ENCODE data around the gene PDE4D.

PDE4D gene

GRCh38 chr5:59069438-59070079 lies 824.0 kb downstream of the PDE4D start:
- TF ChIP-seq FOXP2 (optimal IDR thresholded peaks at IDR 0.05; ENCODE audit: borderline replicate concordance, extremely low read depth, extremely low read length, insufficient read depth) (peak; percentile 10), SIN3A (IDR thresholded peaks at IDR 0.05; ENCODE audit: borderline replicate concordance, insufficient read depth, low read length) (no peak)
- TF ChIP-seq, protein P1, sequence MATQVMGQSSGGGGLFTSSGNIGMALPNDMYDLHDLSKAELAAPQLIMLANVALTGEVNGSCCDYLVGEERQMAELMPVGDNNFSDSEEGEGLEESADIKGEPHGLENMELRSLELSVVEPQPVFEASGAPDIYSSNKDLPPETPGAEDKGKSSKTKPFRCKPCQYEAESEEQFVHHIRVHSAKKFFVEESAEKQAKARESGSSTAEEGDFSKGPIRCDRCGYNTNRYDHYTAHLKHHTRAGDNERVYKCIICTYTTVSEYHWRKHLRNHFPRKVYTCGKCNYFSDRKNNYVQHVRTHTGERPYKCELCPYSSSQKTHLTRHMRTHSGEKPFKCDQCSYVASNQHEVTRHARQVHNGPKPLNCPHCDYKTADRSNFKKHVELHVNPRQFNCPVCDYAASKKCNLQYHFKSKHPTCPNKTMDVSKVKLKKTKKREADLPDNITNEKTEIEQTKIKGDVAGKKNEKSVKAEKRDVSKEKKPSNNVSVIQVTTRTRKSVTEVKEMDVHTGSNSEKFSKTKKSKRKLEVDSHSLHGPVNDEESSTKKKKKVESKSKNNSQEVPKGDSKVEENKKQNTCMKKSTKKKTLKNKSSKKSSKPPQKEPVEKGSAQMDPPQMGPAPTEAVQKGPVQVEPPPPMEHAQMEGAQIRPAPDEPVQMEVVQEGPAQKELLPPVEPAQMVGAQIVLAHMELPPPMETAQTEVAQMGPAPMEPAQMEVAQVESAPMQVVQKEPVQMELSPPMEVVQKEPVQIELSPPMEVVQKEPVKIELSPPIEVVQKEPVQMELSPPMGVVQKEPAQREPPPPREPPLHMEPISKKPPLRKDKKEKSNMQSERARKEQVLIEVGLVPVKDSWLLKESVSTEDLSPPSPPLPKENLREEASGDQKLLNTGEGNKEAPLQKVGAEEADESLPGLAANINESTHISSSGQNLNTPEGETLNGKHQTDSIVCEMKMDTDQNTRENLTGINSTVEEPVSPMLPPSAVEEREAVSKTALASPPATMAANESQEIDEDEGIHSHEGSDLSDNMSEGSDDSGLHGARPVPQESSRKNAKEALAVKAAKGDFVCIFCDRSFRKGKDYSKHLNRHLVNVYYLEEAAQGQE (IDR thresholded peaks at IDR 0.05; ENCODE audit: insufficient read depth in 1 of 2, low read depth in 2 of 2, low read length in 2 of 2): no peak

DNA sequence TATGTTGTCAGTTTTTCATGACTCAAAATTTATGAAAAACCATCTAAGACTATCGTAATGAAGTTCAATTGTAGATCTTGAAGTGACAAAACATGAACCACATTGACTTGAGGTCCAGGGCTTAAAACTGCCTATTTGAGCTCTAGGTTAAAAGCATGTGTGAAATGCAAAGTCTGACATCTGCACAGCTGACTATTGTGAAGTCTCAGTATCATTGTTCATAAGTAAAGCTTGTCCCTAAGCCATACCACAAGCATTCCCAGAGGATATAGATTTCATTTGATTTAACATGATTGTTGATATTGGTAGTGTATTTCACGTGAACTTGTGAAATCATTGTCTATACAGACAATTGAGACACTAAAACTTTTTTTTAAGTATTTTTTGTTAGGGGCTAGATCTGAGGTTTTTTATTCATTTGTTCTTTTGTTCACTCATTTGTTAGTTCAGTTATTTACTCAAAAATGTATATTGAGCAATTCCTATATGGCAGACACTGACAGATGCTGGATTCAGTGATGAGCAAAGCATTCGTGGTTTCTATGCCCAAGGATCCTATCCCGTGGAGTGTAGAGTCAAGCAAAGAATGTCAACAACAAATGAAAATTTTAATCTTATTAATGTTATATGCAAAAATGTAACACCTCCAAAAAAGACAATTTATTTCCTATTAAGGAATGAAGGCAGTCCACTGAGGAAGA lies 825.4 kb downstream of the PDE4D start:
- TF ChIP-seq SIN3A (IDR thresholded peaks at IDR 0.05; ENCODE audit: borderline replicate concordance, insufficient read depth, low read length): no peak
- TF ChIP-seq POLR2AphosphoS5 (IDR thresholded peaks at IDR 0.05; ENCODE audit: low read depth, low read length): no peak
- no peak for TF ChIP-seq TAF1 (IDR thresholded peaks at IDR 0.05; ENCODE audit: borderline replicate concordance, insufficient read depth, low read length)
- TF ChIP-seq, protein P1 (IDR thresholded peaks at IDR 0.05; ENCODE audit: insufficient read depth in 1 of 2, low read depth in 2 of 2, low read length in 2 of 2): no peak

- TF ChIP-seq, protein P1 (IDR thresholded peaks at IDR 0.05; ENCODE audit: insufficient read depth in 1 of 2, low read depth in 2 of 2, low read length in 2 of 2): no peak
- no peak for TF ChIP-seq POLR2AphosphoS5 (IDR thresholded peaks at IDR 0.05; ENCODE audit: low read depth, low read length)
Observed at GRCh38 chr5:59066367-59067163, 827.0 kb downstream of the PDE4D start.

DNA sequence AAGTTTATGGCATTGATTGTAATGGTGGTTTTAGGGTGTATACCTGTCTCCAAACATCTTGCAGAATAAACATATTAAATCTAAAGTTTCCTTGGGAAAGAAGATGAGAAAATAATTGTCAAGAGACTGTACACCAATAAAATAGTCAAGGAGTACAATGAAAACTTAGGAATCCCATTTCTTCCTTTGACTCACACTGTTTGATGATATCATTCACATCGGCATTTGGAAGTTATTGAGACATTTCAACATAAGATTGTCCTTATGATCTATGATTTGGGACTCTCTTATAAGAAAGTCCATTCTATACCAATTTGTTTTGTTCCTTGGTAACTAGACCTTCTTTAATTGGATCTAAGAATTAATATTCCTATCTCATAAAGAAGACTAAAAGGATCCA lies 828.0 kb downstream of the PDE4D start:
- TF ChIP-seq FOXP2 (optimal IDR thresholded peaks at IDR 0.05; ENCODE audit: borderline replicate concordance, extremely low read depth, extremely low read length, insufficient read depth) (no peak), SIN3A (IDR thresholded peaks at IDR 0.05; ENCODE audit: borderline replicate concordance, insufficient read depth, low read length) (no peak), POLR2AphosphoS5 (IDR thresholded peaks at IDR 0.05; ENCODE audit: low read depth, low read length) (no peak), TAF1 (IDR thresholded peaks at IDR 0.05; ENCODE audit: borderline replicate concordance, insufficient read depth, low read length) (no peak)
- TF ChIP-seq, protein P1 (IDR thresholded peaks at IDR 0.05; ENCODE audit: insufficient read depth in 1 of 2, low read depth in 2 of 2, low read length in 2 of 2): no peak
